ENCODE measurements around the gene OOSP4B. TPM values are rescaled to one million over a fixed set of nuclear protein-coding genes. Genes with fewer than 3 reads are reported as not detected.

The OOSP4B gene
- polyA plus RNA-seq (not detected in 2 replicates), polyA minus RNA-seq (not detected in 2 replicates)

GRCh38 chr11:60016881-60017280, at the start of gene OOSP4B:
Gene OOSP4B (plus strand): TSS chr11:60017181.
- Histone ChIP-seq H2AFZ (ENCODE audit: low read depth, low read length) (no peak within 1 kb of the TSS), H3K36me3 (ENCODE audit: insufficient read depth, low read length) (no peaks in the 10 kb centered on the region), H3K27me3 (ENCODE audit: insufficient read depth, low read depth, low read length) (no peaks in the 10 kb centered on the region), H3K27ac (ENCODE audit: low read length) (no peak within 1 kb of the TSS), H3K4me2 (ENCODE audit: low read length) (no peak within 1 kb of the TSS), H3K4me3 (ENCODE audit: low read length) (no peak within 1 kb of the TSS), H3K9me2 (ENCODE audit: insufficient read depth, low read length) (no peaks in the 10 kb centered on the region), H3F3A (ENCODE audit: insufficient read depth, low read length, poor library complexity, severe bottlenecking) (no peaks in the 10 kb centered on the region), H4K20me1 (ENCODE audit: insufficient read depth) (no peaks in the 10 kb centered on the region), H3K9me3 (ENCODE audit: low read length) (no peaks in the 10 kb centered on the region), H3K9ac (ENCODE audit: low read length) (no peak within 1 kb of the TSS), H3K79me2 (replicated peaks; ENCODE audit: insufficient read depth, low read length) (no peaks in the 10 kb centered on the region)
- TF ChIP-seq REST (IDR thresholded peaks at IDR 0.05; ENCODE audit: borderline replicate concordance) (no peak), EZH2 (IDR thresholded peaks at IDR 0.05; ENCODE audit: borderline replicate concordance, insufficient read depth, low read length, poor library complexity, severe bottlenecking) (no peak), EP300 (conservative IDR thresholded peaks at IDR 0.05; ENCODE audit: poor library complexity, severe bottlenecking) (no peak)

GRCh38 chr11:59967677-59968394, 49.1 kb upstream of the OOSP4B start:
- no peaks in the 10 kb centered on the region for H3K9me3 ChIP-seq (ENCODE audit: low read length)
- H3K36me3 ChIP-seq (ENCODE audit: insufficient read depth, low read length), result no peaks in the 10 kb centered on the region
- H3K4me2 ChIP-seq (ENCODE audit: low read length), result no peak overlapping the region
- no peaks in the 10 kb centered on the region for H3K27me3 ChIP-seq (ENCODE audit: insufficient read depth, low read depth, low read length)
- no peak overlapping the region for H3K27ac ChIP-seq (ENCODE audit: low read length)
- no peaks in the 10 kb centered on the region for H4K20me1 ChIP-seq (ENCODE audit: insufficient read depth)
- TF ChIP-seq EP300 (conservative IDR thresholded peaks at IDR 0.05; ENCODE audit: poor library complexity, severe bottlenecking), result no peak
- no peak for TF ChIP-seq RAD21 (conservative IDR thresholded peaks at IDR 0.05)
- TF ChIP-seq SMC3 (conservative IDR thresholded peaks at IDR 0.05; ENCODE audit: poor library complexity), result no peak
- TF ChIP-seq EZH2 (IDR thresholded peaks at IDR 0.05; ENCODE audit: borderline replicate concordance, insufficient read depth, low read length, poor library complexity, severe bottlenecking), result no peak
- no peak for TF ChIP-seq MXI1 (conservative IDR thresholded peaks at IDR 0.05; ENCODE audit: poor library complexity, severe bottlenecking)
- TF ChIP-seq POLR2AphosphoS5 (IDR thresholded peaks at IDR 0.05), result no peak
- no peak for TF ChIP-seq REST (IDR thresholded peaks at IDR 0.05; ENCODE audit: borderline replicate concordance)
- TF ChIP-seq CTCF (IDR thresholded peaks at IDR 0.05; ENCODE audit: poor library complexity, severe bottlenecking), result no peak
- TF ChIP-seq TAF1 (IDR thresholded peaks at IDR 0.05; ENCODE audit: low read depth), result no peak
- H3K79me2 ChIP-seq (replicated peaks; ENCODE audit: insufficient read depth, low read length), result no peaks in the 10 kb centered on the region
- no peak overlapping the region for H2AFZ ChIP-seq (ENCODE audit: low read depth, low read length)
- H3K9me2 ChIP-seq (ENCODE audit: insufficient read depth, low read length), result no peaks in the 10 kb centered on the region
- no peaks in the 10 kb centered on the region for H3F3A ChIP-seq (ENCODE audit: insufficient read depth, low read length, poor library complexity, severe bottlenecking)
- no peak overlapping the region for H3K4me3 ChIP-seq (ENCODE audit: low read length)
- no peak overlapping the region for H3K9ac ChIP-seq (ENCODE audit: low read length)

All from neural cell (in vitro differentiated cells).